HepG2 (cell line): Measurements from ENCODE around the gene RIPPLY1. TPM values are rescaled to one million over a fixed set of nuclear protein-coding genes. Genes with fewer than 3 reads are reported as not detected.

Source experiments
- ATAC-seq: fragments of 200-7000 bp; cut with Tn5 transposase; 3 replicates; pipeline ENCODE4 v1.9.1; 2020; ENCODE audit warnings: mild to moderate bottlenecking, moderate library complexity
- BruUV-seq: library from RNA; stranded (reverse); fragments of 400-500 nt; replicated peaks from 2 replicates; lab custom pipeline; 2021; lab: Mats Ljungman, UMichigan
- CTCF ChIA-PET: fragments of 300-600 bp; formaldehyde crosslinking; extraction: SDS; loops from one replicate; lab custom pipeline; 2021; ENCODE audit warnings: low total read pairs, inconsistent platforms, low intra/inter-chr PET ratio; lab: Yijun Ruan, JAX
- POLR2A ChIA-PET: fragments of 350-600 bp; sonication (Branson Sonifier 250); formaldehyde crosslinking; loops from one replicate; lab custom pipeline; 2020; ENCODE audit warnings: antibody characterized with exemption, inconsistent platforms; lab: Yijun Ruan, JAX
- DNase-seq: peaks from one replicate; pipeline ENCODE4 v3.0.0-alpha.2; 2015; ENCODE audit warnings: low spot score
- FAIRE-seq: peaks from 3 replicates; lab custom pipeline; 2011; peaks lifted over from hg19 to GRCh38; lab: Jason Lieb, UNC
- H2AFZ ChIP-seq: one replicate; pipeline ENCODE4 v1.6.1; 2011; ENCODE audit warnings: low read length, inconsistent platforms
- H3K27ac ChIP-seq: fragments of 300-600 bp; 3 replicates; pipeline ENCODE4 v1.8.0; 2011; ENCODE audit warnings: mixed run types, mild to moderate bottlenecking, mixed read lengths, low read length, inconsistent platforms; ENCODE audit not compliant: insufficient read depth; ENCODE audit errors: extremely low read length
- H3K27me3 ChIP-seq, 2 experiments: fragments of 200-600 bp in 1 of 2; 2 replicates in 1 of 2; 3 replicates in 1 of 2; pipeline versions ENCODE4 v1.6.0 to v1.8.0; 2011; ENCODE audit warnings: low read length in 2 of 2, mild to moderate bottlenecking in 2 of 2, moderate library complexity in 2 of 2, inconsistent platforms in 1 of 2; ENCODE audit not compliant: insufficient read depth in 2 of 2, control insufficient read depth in 1 of 2
- H3K36me3 ChIP-seq, 2 experiments: fragments of 200-600 bp in 1 of 2; replicated peaks in 1 of 2; 2 replicates in 1 of 2; 3 replicates in 1 of 2; pipeline versions ENCODE4 v1.5.1 to v1.8.0; 2011; ENCODE audit warnings: low read length in 2 of 2, inconsistent platforms in 1 of 2; ENCODE audit not compliant: insufficient read depth in 2 of 2, control insufficient read depth in 1 of 2
- H3K4me1 ChIP-seq: 2 replicates; pipeline ENCODE4 v1.5.1; 2012; ENCODE audit warnings: low read length, inconsistent platforms; ENCODE audit not compliant: insufficient read depth
- H3K4me2 ChIP-seq: 2 replicates; pipeline ENCODE4 v1.6.0; 2011; ENCODE audit warnings: low read depth, low read length, inconsistent platforms
- H3K4me3 ChIP-seq, 3 experiments: fragments of 200-600 bp in 1 of 3; sonication (generic), shearing (Covaris generic) in 1 of 3; replicated peaks in 1 of 3; 2 replicates each; pipeline ENCODE4 v1.5.1; 2011 to 2016; ENCODE audit warnings: low read length in 3 of 3, inconsistent platforms in 2 of 3, low read depth in 2 of 3, mild to moderate bottlenecking in 2 of 3, control low read depth in 1 of 3, mixed read lengths in 1 of 3; ENCODE audit not compliant: insufficient read depth in 1 of 3
- H3K79me2 ChIP-seq: one replicate; pipeline ENCODE4 v1.6.1; 2011; ENCODE audit warnings: low read length, inconsistent platforms; ENCODE audit not compliant: insufficient read depth
- H3K9ac ChIP-seq: 2 replicates; pipeline ENCODE4 v1.6.0; 2011; ENCODE audit warnings: mild to moderate bottlenecking, low read depth, low read length, inconsistent platforms; ENCODE audit not compliant: insufficient read depth
- H3K9me3 ChIP-seq: 2 replicates; pipeline ENCODE4 v1.5.1; 2012; ENCODE audit warnings: mild to moderate bottlenecking, low read length
- H4K20me1 ChIP-seq: 2 replicates; pipeline ENCODE4 v1.6.0; 2011; ENCODE audit warnings: inconsistent platforms, mild to moderate bottlenecking, low read length, moderate library complexity; ENCODE audit not compliant: insufficient read depth
- CBFB ChIP-seq: sonication (generic); formaldehyde crosslinking; IDR thresholded peaks from 2 replicates; pipeline ENCODE4 v1.4.0; 2020; ENCODE audit warnings: missing genetic modification reagents
- DNMT3B ChIP-seq: conservative IDR thresholded peaks from 2 replicates; pipeline ENCODE4 v1.6.1; 2016; ENCODE audit warnings: missing biosample characterization, control low read depth
- HNF4A ChIP-seq: sonication (generic); formaldehyde crosslinking; IDR thresholded peaks from 2 replicates; pipeline ENCODE4 v1.4.0; 2020; ENCODE audit warnings: missing genetic modification reagents
- RBAK ChIP-seq: sonication (generic); formaldehyde crosslinking; IDR thresholded peaks from 2 replicates; pipeline ENCODE4 v1.5.1; 2020; ENCODE audit warnings: mild to moderate bottlenecking, missing genetic modification reagents
- REXO4 ChIP-seq: sonication (generic); formaldehyde crosslinking; IDR thresholded peaks from 2 replicates; pipeline ENCODE4 v1.8.0; 2022; ENCODE audit warnings: missing genetic modification reagents, mild to moderate bottlenecking, borderline replicate concordance
- SP140L ChIP-seq: sonication (generic); formaldehyde crosslinking; IDR thresholded peaks from 2 replicates; pipeline ENCODE4 v1.4.0; 2020; ENCODE audit warnings: missing genetic modification reagents, borderline replicate concordance
- TRAFD1 ChIP-seq: sonication (generic); formaldehyde crosslinking; IDR thresholded peaks from 2 replicates; pipeline ENCODE4 v1.5.1; 2020; ENCODE audit warnings: missing genetic modification reagents, mild to moderate bottlenecking, borderline replicate concordance
- ZFP90 ChIP-seq: sonication (generic); formaldehyde crosslinking; IDR thresholded peaks from 2 replicates; pipeline ENCODE4 v1.8.0; 2022; ENCODE audit warnings: missing genetic modification reagents, mild to moderate bottlenecking, inconsistent platforms, borderline replicate concordance
- ZFYVE20 ChIP-seq: sonication (generic); formaldehyde crosslinking; IDR thresholded peaks from 2 replicates; pipeline ENCODE4 v1.8.0; 2023; ENCODE audit warnings: low read depth, mild to moderate bottlenecking, moderate library complexity, missing genetic modification reagents, borderline replicate concordance
- ZNF224 ChIP-seq: sonication (generic); formaldehyde crosslinking; IDR thresholded peaks from 2 replicates; pipeline ENCODE4 v1.5.0; 2020; ENCODE audit warnings: mild to moderate bottlenecking, missing genetic modification reagents
- ZNF414 ChIP-seq: sonication (generic); formaldehyde crosslinking; IDR thresholded peaks from 2 replicates; pipeline ENCODE4 v1.5.0; 2020; ENCODE audit warnings: missing genetic modification reagents
- ZNF564 ChIP-seq: sonication (generic); formaldehyde crosslinking; IDR thresholded peaks from 2 replicates; pipeline ENCODE4 v1.8.1; 2023; ENCODE audit warnings: mild to moderate bottlenecking, missing genetic modification reagents
- ZSCAN25 ChIP-seq: sonication (generic); formaldehyde crosslinking; IDR thresholded peaks from 2 replicates; pipeline ENCODE4 v1.8.0; 2022; ENCODE audit warnings: mild to moderate bottlenecking, missing genetic modification reagents
- WGBS: methylation state at CpG from one replicate; pipeline ENCODE4 v1.1.6; 2017; ENCODE audit warnings: low lambda C conversion rate; 5-methylcytosine and 5-hydroxymethylcytosine counted together
- in situ Hi-C: cut with HindIII; loops from 2 replicates; pipeline ENCODE4 v1.10.0; 2017; ENCODE audit warnings: low pct_unique_long_range_greater_than_20kb; ENCODE audit not compliant: extremely low pct_ligation_motif_present
- intact Hi-C: fragments of 100-400 bp; cut with micrococcal nuclease; formaldehyde crosslinking; loops from one replicate; pipeline ENCODE4 v1.10.0; 2022; ENCODE audit not compliant: unreplicated experiment
- polyA plus RNA-seq, 8 experiments: library from polyadenylated mRNA; depleted of rRNA in 3 of 8; stranded (reverse) in 7 of 8; unstranded in 1 of 8; fragments of >200 nt; fragmentation: Illumina TruSeq in 4 of 8; extraction: Trizol in 4 of 8; gene quantifications; 2 replicates each; pipeline versions ENCODE4 v1.2.1 to v1.2.3, GENCODE V29; 2011 to 2016; ENCODE audit warnings: low read depth in 4 of 8, missing spikeins in 1 of 8, mixed read lengths in 1 of 8; ENCODE audit not compliant: insufficient read depth in 1 of 8
- total RNA-seq, 5 experiments: library from RNA; depleted of rRNA; stranded (reverse); fragments of >200 nt; fragmentation: Illumina TruSeq; extraction: Trizol; gene quantifications; 2 replicates each; pipeline ENCODE4 v1.2.3, GENCODE V29; 2016; ENCODE audit warnings: low read depth in 1 of 5
- TF ChIP-seq, protein P1 (sequence below): sonication (generic); formaldehyde crosslinking; IDR thresholded peaks from 2 replicates; pipeline ENCODE4 v1.8.1; 2023; ENCODE audit warnings: mild to moderate bottlenecking, missing genetic modification reagents, borderline replicate concordance

The RIPPLY1 gene
- total and polyA plus RNA-seq, 2 of the 13 experiments (the other 11 are each of a cell fraction or from before 2014, with no cell fraction given), result 0.41 to 0.49 TPM

DNA sequence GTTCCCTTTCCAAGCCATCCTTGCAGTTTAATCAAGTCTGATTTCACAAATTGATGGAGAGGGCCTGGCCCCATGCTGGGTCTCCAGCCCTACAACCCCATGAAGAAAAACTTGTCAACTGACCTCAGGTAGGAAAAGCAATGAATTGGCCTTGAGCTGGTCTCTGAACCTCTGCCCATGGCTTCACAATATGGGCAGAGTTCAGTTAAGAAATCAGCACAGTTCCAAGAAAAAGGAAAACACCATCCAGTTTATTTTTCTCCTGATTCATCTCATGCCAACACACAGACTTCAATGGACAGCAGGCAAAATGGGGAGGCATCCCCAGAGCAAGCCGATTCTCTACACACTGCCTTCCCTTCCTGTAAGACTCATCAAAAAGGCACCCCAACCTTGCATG is 3.3 kb downstream of the RIPPLY1 start (continued):
- TF ChIP-seq ZFYVE20 (CRISPR knock-in tag) (no peak), HNF4A (CRISPR knock-in tag) (peak; percentile 53), ZNF224 (CRISPR knock-in tag) (no peak), ZFP90 (CRISPR knock-in tag) (peak; percentile 90; the same call in 1 of the 2 replicates), REXO4 (CRISPR knock-in tag) (no peak), DNMT3B (no peak), CBFB (CRISPR knock-in tag) (no peak), ZNF414 (no peak), ZNF564 (CRISPR knock-in tag) (no peak)
- TF ChIP-seq, all 625 proteins: peak for 3

- TF ChIP-seq, protein P1, sequence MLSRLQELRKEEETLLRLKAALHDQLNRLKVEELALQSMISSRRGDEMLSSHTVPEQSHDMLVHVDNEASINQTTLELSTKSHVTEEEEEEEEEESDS (CRISPR knock-in tag), result no peak
- no peak for TF ChIP-seq RBAK (CRISPR knock-in tag)
- no peak for TF ChIP-seq SP140L (CRISPR knock-in tag)
- TF ChIP-seq TRAFD1 (CRISPR knock-in tag), result no peak
- no peak for TF ChIP-seq ZSCAN25 (CRISPR knock-in tag)
- no peak for DNase-seq
- no peak overlapping the region for H3K4me2 ChIP-seq
- H3K4me1 ChIP-seq, result peaks cover 78% of the 10 kb centered on the region
- no peak overlapping the region for H3K9ac ChIP-seq
- H3K27me3 ChIP-seq, result no peaks in the 10 kb centered on the region
- intact Hi-C loops (no loop called here), in situ Hi-C loops (no loop called here)
- H4K20me1 ChIP-seq, result no peaks in the 10 kb centered on the region
- no peaks in the 10 kb centered on the region for H3K9me3 ChIP-seq
- H3K36me3 ChIP-seq, result no peaks in the 10 kb centered on the region
- 54% methylated on average over 2 of the region's 2 CpGs for WGBS
- FAIRE-seq, result no peak
- no peak overlapping the region for H3K27ac ChIP-seq
- ChIA-PET POLR2A (interaction anchor here (1.7 to 5.1 kb wide), 3 partner anchors 33 to 61 kb away, joined by 7 to 76 read pairs (median 11); no protein-coding TSS in a partner anchor), CTCF (interaction anchor here (1.9 to 2.4 kb wide), 2 partner anchors 55 to 60 kb away, joined by 9 to 15 read pairs; no protein-coding TSS in a partner anchor)
- no TSS peak for BruUV-seq
- no peak for ATAC-seq
- no peak overlapping the region for H2AFZ ChIP-seq
- H3K4me3 ChIP-seq, result no peak overlapping the region
- no peaks in the 10 kb centered on the region for H3K79me2 ChIP-seq
These were observed 3.9 kb downstream of the RIPPLY1 start for GRCh38 chrX:106899276-106899675.
